GM21423 (cell line): ENCODE data around the gene SNCB.
"Not testable (repeated sequence)": the region's sequence is repeated elsewhere in the genome, so short reads cannot be mapped to it uniquely, and the experiment has no call there.

ENCODE experiments used
- ATAC-seq: cut with Tn5 transposase; IDR thresholded peaks from one replicate; pipeline ENCODE4 v1.9.1; 2021; ENCODE audit warnings: mild to moderate bottlenecking, moderate library complexity; ENCODE audit not compliant: unreplicated experiment

SNCB gene

DNA sequence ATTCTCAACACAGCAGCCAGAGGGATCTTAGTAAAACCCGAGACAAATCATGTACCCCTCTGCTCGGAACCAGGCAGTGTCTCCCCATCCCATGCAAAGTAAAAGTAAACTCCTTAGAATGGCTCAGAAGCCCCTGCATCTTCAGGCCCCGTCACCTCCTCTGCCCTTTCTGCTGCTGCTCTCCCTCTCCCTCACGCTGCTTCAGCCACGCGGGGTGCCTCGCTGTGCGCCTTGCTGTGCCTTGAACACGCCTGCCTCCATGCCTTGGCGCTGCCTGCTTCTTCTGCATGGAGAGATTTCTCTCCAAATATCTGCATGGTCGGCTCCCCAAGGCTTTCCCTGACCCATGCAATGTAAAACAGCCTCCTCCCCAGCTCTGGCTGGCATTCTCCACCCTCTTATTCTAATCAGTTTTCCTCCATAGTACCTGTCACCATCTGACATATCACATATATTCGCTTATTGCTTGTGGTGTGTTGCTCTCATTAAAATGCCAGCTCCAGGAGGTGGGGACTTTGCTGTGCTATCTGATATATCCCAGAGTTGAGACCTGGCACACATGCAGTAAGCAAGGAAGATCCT, 28.3 kb downstream of the SNCB start:
- ATAC-seq = no peak

DNA sequence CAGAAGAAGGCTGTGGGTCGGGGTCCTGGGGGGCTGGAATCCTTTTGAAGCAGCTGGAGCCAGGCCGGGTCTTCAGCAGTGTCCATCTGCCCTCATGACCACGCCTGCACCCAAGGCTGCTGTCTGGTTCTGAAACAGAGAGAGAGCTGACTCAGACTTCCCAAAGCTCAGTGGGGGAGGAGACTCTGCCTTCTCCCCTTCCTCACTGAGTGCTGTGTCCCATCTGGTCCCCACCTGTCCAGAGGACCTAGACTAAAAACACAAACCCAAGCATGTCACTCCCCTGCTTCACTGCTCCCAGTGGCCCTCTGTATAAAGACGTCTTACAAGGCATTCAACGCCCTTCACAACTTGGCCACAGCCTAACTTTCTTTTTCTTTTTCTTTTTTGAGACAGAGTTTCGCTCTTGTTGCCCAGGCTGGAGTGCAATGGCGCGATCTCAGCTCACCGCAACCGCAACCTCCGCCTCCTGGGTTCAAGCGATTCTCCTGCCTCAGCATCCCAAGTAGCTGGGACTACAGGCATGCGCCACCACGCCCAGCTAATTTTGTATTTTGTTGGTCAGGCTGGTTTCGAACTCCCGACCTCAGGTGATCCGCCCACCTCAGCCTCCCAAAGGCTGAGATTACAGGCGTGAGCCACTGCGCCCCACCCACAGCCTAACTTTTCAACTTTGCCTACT, 30.4 kb downstream of the SNCB start:
- not testable (repeated sequence) for ATAC-seq

DNA sequence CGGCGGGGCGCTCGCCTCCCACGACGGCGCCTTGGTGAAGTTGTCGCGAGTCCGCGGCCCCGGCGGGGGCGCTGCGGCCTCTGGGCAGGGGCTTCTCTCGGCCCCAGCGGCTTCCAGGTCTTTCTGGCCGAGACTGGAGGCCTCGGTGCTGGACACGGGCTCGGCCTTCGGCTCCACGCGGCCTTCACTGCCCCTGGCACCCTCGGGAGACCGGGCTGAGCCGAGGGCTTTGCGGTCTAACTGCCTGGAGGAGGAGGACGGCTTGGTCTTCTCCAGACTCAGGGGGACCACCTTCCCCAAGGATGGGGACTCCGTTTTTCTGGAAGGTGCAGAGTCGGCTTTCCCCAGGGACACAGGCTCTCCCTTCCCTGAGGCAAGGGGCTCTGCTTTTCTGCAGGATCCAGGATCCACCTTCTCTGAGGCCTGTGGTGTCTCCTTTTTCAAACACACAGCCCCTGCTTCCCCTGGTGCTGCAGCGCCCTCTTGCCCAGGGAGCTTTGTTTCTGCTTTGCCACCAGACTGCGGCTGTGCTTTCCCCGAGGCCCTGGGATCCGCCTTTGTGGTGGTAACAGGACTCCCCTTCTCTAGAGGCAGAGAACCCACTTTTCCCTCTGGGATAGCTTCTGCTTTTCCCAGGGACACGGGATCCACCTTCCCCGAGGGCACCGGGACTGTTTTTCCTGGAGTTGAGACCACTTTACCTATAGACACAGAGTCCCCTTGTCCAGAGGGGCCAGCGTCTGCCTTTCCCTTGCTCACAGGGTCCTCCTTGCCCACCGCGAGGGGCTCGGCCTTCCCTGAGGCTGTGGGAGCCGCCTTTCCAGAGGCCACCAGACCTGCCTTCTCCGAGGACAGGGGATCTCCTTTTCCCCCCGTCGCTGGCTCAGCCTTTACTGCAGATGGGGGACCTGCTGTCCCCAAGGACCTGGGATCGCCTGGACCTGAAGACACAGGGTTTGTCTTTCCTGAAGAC, 32.6 kb downstream of the SNCB start:
- no peak for ATAC-seq

GRCh38 chr5:176596689-176597416, 33.5 kb downstream of the SNCB start:
- peak; percentile 67 for ATAC-seq

DNA sequence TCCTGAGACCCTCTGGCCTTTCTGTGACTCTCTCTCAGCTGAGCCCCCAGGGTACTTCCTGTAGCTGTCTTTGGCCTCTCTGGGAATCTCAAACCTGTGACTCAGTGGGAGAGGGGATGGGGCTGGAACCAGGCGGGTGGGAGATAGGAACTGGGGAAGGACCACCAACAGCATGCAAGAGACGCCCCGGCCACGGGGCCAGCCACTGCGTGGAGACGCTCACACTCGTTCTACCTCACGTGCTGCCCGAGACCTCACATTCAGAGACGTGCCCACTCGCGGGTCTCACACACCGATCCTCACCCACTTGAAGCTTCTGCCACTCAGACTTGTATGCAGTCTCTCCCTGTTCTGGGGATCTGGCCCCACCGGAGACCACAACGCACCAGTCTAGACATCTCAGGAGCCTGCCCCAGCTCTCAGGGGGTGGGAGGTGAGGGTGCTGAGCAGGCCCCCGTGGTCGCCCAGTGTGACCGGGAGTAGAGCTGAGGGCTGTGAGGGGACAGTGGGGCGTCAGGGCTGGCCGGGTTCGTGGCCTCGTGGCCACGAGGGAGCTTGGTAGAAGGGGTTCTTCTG, 34.2 kb downstream of the SNCB start:
- ATAC-seq = no peak

DNA sequence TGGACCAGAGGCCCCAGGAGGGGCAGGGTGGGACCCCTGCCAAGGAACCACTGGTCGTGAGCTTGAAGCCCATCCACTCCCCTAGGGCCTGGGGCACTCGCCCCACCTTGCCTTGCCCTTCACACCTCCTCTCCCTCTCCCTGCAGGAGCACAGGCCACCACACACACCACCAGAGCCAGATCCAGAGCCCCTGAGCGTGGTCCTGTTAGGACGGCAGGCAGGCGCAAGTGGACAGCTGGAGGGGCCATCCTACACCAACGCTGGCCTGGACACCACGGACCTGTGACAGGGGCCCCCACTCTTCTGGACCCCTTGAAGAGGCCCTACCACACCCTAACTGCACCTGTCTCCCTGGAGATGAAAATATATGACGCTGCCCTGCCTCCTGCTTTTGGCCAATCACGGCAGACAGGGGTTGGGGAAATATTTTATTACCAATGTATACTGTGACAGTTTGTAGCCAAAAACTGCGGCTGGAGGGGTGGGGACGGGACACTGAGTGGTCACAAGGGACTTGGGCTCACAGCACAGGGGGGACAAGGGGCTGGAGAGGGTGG, 34.9 kb downstream of the SNCB start:
- ATAC-seq = no peak

GRCh38 chr5:176594554-176594953, 35.8 kb downstream of the SNCB start:
- no peak for ATAC-seq

GRCh38 chr5:176593273-176593869, 37.0 kb downstream of the SNCB start:
- no peak for ATAC-seq

DNA sequence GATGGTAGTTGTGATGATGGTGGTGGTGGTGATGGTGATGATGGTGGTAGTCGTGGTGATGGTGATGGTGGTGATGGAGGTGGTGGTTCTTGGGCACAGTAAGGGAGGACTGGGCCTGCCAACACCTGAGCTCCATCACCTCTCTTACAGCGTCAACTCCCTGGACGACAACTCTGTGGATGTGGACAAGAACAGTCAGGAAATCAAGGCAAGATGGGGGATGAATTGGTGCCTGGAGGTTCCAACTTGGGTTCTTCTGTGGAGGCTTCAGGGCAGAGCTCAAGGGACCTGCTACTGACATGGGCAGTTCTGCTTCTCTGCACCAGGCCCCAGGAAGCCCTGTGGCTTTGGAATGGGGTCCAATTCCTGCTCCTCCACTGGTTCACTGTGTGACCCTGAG, 37.8 kb downstream of the SNCB start:
- ATAC-seq = no peak

DNA sequence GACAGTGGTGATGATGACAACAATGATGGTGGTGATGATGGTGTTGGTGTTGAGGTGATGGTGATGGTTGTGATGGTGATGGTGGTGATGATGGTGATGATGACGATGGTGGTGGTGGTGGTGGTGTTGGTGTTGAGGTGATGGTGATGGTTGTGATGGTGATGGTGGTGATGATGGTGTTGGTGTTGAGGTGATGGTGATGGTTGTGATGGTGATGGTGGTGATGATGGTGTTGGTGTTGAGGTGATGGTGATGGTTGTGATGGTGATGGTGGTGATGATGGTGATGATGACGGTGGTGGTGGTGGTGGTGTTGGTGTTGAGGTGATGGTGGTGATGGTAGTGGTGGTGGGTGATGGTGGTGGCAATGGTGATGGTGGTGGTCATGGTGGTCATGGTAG, 38.7 kb downstream of the SNCB start:
- ATAC-seq = not testable (repeated sequence)

DNA sequence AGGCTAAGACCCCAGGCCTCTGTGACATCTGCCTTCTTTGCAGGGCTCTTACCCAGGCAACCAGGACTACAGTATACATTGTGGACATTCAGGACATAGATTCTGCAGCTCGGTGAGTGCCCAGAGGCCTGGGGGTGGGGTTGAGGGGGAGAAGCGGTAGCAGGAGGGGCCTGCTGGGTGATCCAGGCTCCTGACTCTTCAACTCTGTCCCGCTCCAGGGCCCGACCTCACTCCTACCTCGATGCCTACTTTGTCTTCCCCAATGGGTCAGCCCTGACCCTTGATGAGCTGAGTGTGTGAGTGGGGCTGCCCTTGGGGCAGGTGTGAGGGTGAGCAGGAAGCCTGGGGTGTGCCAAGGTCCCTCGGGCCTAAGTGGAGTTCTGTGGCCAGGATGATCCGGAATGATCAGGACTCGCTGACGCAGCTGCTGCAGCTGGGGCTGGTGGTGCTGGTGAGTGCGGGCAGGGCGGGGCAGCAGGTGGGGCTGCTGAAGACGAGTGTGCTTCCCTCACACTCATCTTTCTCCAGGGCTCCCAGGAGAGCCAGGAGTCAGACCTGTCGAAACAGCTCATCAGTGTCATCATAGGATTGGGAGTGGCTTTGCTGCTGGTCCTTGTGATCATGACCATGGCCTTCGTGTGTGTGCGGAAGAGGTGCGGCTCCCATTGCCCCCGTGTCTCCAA, 40.2 kb downstream of the SNCB start:
- no peak for ATAC-seq

GRCh38 chr5:176589039-176589769, 41.1 kb downstream of the SNCB start:
- ATAC-seq = no peak

- no peak for ATAC-seq
These were observed 42.0 kb downstream of the SNCB start for GRCh38 chr5:176588297-176588696.

- no peak for ATAC-seq
These were observed 42.9 kb downstream of the SNCB start for GRCh38 chr5:176587398-176587797.

- ATAC-seq = no peak
These were observed 47.3 kb downstream of the SNCB start for GRCh38 chr5:176583076-176583475.

DNA sequence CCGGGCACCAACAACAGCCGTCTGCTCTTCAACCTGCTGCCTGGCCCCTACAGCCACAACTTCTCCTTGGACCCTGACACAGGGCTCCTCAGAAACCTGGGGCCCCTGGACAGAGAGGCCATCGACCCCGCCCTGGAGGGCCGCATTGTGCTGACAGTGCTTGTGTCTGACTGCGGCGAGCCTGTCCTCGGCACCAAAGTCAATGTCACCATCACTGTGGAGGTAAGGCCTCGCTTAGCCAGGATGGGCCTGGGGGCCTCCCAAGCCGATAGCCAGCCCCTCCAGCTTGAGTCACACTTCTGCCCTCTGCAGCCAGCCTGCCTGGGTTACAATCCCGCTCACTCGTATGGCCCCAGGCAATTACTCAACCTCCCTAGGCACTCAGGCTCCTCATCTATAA, 49.0 kb downstream of the SNCB start:
- ATAC-seq = no peak

- ATAC-seq = no peak
These were observed 51.0 kb downstream of the SNCB start for GRCh38 chr5:176579323-176579722.

- ATAC-seq = no peak
These were observed 51.9 kb downstream of the SNCB start for GRCh38 chr5:176578391-176578808.
